Measurements from ENCODE around the gene MIEF2.

- TF ChIP-seq CTCF (conservative IDR thresholded peaks at IDR 0.05): no peak
- TF ChIP-seq ZFX (IDR thresholded peaks at IDR 0.05): no peak
These were observed 20.0 kb upstream of the MIEF2 start for GRCh38 chr17:18240449-18240848.
